Limb (tissue), 2 donors: ENCODE data around the gene PAWR.
"Not testable (repeated sequence)": the region's sequence is repeated elsewhere in the genome, so short reads cannot be mapped to it uniquely, and the experiment has no call there.

Source experiments
- DNase-seq, 2 donors: peaks; one replicate each; pipeline ENCODE4 v3.0.0-alpha.2; 2016; ENCODE audit errors: extremely low spot score in 2 of 2

PAWR gene

GRCh38 chr12:79648881-79649280 is 41.9 kb downstream of the PAWR start:
- DNase-seq: no peak

GRCh38 chr12:79646843-79647242 is 43.9 kb downstream of the PAWR start:
- DNase-seq: not testable (repeated sequence)

- DNase-seq: no peak
Measured at GRCh38 chr12:79645235-79645630, 45.5 kb downstream of the PAWR start.

GRCh38 chr12:79644274-79645234 is 46.2 kb downstream of the PAWR start:
- no peak for DNase-seq

- DNase-seq: no peak
Measured at GRCh38 chr12:79643821-79644220, 46.9 kb downstream of the PAWR start.

- DNase-seq: no peak
Measured at GRCh38 chr12:79638490-79638889, 52.3 kb downstream of the PAWR start.

GRCh38 chr12:79637093-79637492 is 53.7 kb downstream of the PAWR start:
- no peak for DNase-seq

- DNase-seq: no peak
Measured at GRCh38 chr12:79635676-79636075, 55.1 kb downstream of the PAWR start.

- DNase-seq: no peak
Measured at GRCh38 chr12:79634957-79635471, 55.8 kb downstream of the PAWR start.

GRCh38 chr12:79629561-79629960 is 61.2 kb downstream of the PAWR start:
- DNase-seq: no peak

GRCh38 chr12:79626735-79627134 is 64.0 kb downstream of the PAWR start:
- not testable (repeated sequence) for DNase-seq

GRCh38 chr12:79624378-79624777 is 66.4 kb downstream of the PAWR start:
- DNase-seq: no peak

GRCh38 chr12:79619872-79620562 is 70.7 kb downstream of the PAWR start:
- DNase-seq: no peak

- no peak for DNase-seq
Measured at GRCh38 chr12:79618848-79619404, 71.8 kb downstream of the PAWR start.

- no peak for DNase-seq
Measured at GRCh38 chr12:79617696-79618095, 73.1 kb downstream of the PAWR start.

GRCh38 chr12:79615596-79616560 is 74.9 kb downstream of the PAWR start:
- DNase-seq: no peak

- no peak for DNase-seq
Measured at GRCh38 chr12:79614730-79615129, 76.0 kb downstream of the PAWR start.

GRCh38 chr12:79601908-79602307 is 88.9 kb downstream of the PAWR start:
- no peak for DNase-seq

GRCh38 chr12:79597910-79598309 is 92.9 kb downstream of the PAWR start:
- DNase-seq: no peak

GRCh38 chr12:79596719-79597350 is 93.9 kb downstream of the PAWR start:
- DNase-seq: no peak
